ENCODE data around the gene ZNF747.
"Not testable (repeated sequence)": the region's sequence is repeated elsewhere in the genome, so short reads cannot be mapped to it uniquely, and the experiment has no call there.

Gene ZNF747

DNA sequence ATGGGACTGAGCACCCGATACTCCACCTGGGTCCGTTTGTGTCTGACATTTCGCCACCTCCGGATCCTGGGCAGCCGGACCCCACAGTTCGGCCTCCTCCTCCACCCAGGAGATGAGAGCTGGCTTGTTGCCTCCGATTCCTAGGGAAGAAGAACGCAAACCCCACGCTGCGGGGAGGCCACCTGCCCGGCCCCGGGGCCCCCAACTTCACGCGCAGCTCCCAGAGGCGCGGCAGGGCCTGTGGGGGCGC is 23.0 kb upstream of the ZNF747 start:
- DNase-seq: no peak

GRCh38 chr16:30556125-30556473 is 21.4 kb upstream of the ZNF747 start:
- DNase-seq: no peak

GRCh38 chr16:30555315-30556124 is 20.9 kb upstream of the ZNF747 start:
- no peak for DNase-seq

- DNase-seq: no peak
These were observed 20.1 kb upstream of the ZNF747 start for GRCh38 chr16:30554557-30555314.

- DNase-seq: no peak
These were observed 18.8 kb upstream of the ZNF747 start for GRCh38 chr16:30553393-30553899.

- DNase-seq: no peak
These were observed 18.3 kb upstream of the ZNF747 start for GRCh38 chr16:30552956-30553355.

DNA sequence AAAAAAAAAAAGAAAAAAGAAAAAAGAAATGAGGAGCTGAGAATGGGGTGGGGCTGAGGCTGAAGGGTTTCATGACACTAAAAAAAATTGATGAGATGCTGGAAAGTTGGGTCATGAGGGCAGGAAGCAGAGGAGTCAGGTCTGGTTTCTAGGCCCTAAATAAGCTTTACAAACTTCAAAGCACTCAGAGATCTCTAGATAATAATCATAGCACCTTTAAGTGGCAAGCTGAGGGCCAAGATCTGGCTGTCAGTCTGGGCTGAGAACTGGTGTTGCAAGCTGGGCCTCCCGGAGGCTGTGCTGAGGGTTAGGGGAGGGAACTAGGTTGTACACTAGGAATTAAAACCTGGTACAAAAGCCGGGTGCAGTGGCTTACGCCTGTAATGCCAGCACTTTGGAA is 17.1 kb upstream of the ZNF747 start:
- DNase-seq: no peak

- DNase-seq: no peak
These were observed 14.0 kb upstream of the ZNF747 start for GRCh38 chr16:30548416-30549253.

- DNase-seq: no peak
These were observed 11.5 kb upstream of the ZNF747 start for GRCh38 chr16:30546115-30546514.

GRCh38 chr16:30543067-30543466 is 8.4 kb upstream of the ZNF747 start:
- no peak for DNase-seq

DNA sequence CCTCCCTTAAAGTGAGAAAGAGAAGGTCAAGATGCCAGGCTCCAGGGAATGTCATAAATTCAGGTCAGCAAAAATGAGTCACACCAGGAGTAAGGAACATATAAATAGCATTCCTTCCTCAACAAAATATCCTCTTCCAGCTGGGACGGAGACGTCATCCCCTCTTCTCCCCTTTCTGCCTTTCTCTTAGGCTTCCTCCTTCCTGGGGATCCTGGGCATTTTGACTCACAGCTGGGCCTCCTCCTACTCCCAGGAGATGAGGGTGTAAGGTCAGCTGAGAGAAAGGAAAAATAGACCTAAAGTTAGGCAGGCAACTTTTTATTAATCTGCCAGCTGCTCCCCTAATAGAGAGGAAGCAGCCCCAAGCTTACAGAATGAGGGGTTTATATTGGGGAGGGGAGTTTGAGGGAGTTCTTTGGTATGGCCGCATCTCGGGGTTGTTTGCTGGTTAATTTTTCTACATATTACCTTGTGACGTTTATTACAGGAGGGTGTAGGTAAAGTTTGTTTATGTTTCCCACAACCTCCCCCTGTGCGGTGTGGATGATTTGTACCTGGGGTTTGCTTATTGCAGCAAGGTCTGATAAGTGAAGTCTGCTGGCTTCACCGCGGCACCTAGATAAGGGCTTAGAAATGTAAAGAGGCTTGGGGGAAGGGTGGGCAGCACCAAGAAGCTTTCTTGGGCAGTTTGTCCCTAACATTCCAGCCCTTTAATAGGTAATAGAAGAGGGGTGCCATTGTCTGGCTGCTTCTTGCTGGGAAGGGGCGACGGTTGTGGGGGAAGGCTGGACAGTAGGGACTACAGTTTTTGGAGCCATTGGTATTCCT is 7.1 kb upstream of the ZNF747 start:
- no peak for DNase-seq

GRCh38 chr16:30540916-30541464 is 6.3 kb upstream of the ZNF747 start:
- DNase-seq: not testable (repeated sequence)

DNA sequence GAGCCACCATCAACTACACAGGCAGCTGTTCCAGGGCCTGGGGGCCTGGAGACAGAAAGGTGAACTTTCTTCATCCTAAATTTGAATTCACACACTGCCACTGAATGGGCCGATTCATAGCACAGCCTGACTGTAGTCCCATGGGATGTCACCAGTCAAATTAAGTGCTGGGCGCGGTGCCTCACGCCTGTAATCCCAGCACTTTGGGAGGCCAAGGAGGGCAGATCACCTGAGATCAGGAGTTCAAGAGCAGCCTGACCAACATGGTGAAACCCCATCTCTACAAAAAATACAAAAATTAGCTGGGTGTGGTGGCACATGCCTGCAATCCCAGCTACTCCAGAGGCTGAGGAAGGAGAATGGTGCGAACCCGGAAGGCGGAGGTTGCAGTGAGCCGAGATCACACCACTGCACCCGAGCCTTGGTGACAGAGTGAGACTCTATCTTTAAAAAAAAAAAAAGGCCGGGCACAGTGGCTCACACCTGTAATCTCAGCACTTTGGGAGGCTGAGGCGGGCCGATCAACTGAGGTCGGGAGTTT is 5.4 kb upstream of the ZNF747 start:
- DNase-seq: not testable (repeated sequence)

- DNase-seq: no peak
These were observed 4.6 kb upstream of the ZNF747 start for GRCh38 chr16:30539000-30539964.

- DNase-seq: not testable (repeated sequence)
These were observed 1.9 kb upstream of the ZNF747 start for GRCh38 chr16:30536391-30537024.

GRCh38 chr16:30535777-30536190 is 1.1 kb upstream of the ZNF747 start:
- DNase-seq: peak; percentile 88

DNA sequence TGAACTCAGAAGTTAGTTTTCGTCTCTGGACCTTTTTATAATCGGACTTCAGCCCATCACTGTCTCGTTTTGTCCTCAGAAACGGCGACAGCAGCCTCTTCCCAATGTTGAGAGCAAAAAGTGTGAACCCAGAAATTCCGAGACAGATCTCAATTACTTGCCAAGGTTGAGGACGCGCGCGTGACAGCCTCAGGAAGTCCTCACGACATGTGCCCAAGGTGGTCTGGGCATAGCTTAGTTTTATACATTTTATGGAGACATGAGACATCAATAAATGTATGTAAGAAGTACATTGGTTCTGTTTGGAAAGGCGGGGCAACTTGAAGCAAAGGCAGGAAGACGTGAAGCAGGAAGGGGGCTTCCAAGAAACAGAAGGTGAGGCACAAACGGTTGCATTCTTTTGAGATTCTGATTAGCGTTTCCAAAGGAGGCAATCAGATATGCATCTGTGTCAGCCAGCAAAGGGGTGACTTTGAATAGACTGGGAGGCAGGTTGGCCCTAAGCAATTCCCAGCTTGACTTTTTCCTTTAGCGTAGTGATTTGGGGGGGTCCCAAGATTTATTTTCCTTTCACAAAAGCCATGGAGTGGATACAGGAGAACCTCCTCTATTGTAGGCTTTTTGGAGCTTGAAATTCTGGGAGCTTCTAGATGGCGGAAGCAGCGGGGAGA is 583 bp upstream of the ZNF747 start:
- peak; percentile 95 for DNase-seq

- no peak for DNase-seq
These were observed 800 bp downstream of the ZNF747 start for GRCh38 chr16:30533748-30534367.

GRCh38 chr16:30533146-30533522 is 1.5 kb downstream of the ZNF747 start:
- DNase-seq: no peak

Data from NCI-H510A treated with DMSO at 0.1 percent for 48 hours (cell line).